HL-60/S4 (cell line): ENCODE data around the gene IFITM1.
"Not testable (repeated sequence)": the region's sequence is repeated elsewhere in the genome, so short reads cannot be mapped to it uniquely, and the experiment has no call there.

Experiments used
- in situ Hi-C: fragments of 300-500 bp; cut with MboI; formaldehyde crosslinking; loops from 2 replicates; pipeline ENCODE4 v1.14.3; 2022; ENCODE audit warnings: low sequenced_read_pairs

Gene IFITM1

DNA sequence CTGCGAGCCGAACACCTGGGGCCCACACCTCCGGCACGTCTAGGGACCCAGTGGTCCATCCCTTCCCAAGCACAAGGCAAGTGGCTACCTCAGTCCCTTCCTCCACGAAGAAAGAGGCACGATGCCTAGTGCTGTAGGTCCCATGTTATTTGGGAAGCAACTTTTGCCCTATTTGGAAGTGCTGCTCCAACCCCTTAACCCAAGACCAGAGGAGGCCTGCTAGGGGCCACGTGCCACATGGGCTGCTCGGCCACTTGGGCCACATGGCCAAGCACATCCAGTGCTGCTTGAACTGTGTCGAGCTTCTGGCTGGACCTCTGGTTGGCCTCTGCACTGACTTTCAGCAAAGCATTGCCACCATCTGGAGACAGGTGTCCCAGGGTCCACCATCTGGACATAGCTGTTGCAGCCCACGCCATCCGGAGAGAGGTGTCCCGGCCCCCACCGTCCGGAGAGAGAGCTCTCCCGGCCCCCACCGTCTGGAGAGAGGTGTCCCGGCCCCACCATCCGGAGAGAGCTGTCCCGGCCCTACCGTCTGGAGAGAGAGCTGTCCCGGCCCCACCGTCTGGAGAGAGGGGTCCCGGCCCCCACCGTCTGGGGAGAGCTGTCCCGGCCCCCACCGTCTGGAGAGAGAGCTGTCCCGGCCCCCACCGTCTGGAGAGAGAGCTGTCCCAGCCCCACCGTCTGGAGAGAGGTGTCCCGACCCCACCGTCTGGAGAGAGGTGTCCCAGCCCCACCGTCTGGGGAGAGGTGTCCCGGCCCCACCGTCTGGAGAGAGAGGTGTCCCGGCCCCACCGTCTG, 49.0 kb downstream of the IFITM1 start:
- in situ Hi-C loops: no loop called here

DNA sequence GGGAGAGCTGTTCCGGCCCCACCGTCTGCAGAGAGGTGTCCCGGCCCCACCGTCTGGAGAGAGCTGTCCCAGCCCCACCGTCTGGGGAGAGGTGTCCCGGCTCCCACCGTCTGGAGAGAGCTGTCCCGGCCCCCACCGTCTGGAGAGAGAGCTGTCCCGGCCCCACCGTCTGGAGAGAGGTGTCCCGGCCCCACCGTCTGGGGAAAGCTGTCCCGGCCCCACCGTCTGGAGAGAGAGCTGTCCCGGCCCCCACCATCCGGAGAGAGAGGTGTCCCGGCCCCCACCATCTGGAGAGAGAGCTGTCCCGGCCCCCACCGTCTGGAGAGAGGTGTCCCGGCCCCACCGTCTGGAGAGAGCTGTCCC, 49.6 kb downstream of the IFITM1 start:
- in situ Hi-C loops: not testable (repeated sequence)

DNA sequence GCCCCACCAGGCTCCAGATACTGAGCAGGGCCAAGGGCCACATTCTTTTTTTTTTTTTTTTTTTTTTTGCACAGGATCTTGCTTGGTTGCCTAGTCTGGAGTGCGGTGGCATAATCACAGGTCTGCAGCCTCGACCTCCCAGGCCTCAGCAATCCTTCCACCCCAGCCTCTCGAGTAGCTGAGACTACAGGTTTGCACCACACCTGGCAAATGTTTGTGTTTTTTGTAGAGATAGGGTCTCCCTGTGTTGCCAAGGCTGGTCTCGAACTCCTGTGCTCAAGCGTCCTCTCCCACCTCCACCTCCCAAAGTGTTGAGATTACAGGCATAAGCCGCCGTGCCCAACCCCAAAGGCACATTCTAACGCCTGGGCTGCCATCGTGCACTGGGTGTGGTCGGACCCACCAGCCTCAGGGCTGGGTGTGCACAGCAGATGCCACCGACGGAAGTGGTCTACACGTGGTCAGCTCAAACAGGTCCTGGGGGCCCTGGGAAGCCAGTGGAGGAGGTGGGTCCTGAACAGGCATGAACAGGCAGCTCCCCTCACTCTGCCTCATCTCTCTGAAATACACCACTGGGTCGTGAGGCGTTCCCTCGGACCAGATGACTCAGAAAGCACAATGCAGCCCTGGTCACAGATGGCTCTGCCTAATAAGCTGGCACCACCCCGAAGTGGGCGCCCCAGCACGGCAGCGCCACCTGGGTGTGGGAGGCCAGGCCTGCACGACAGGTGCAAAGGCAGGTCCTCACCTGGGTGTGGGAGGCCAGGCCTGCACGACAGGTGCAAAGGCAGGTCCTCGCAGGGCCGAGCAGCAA, 50.3 kb downstream of the IFITM1 start:
- in situ Hi-C loops: no loop called here
